NCI-H1436 (cell line): ENCODE results near the gene GPATCH2.
A peak's percentile ranks its signal among the peaks of the same experiment; 100 is the strongest.
"Not testable (repeated sequence)": the region's sequence is repeated elsewhere in the genome, so short reads cannot be mapped to it uniquely, and the experiment has no call there.

Experiments
- DNase-seq: peaks from one replicate; lab custom pipeline; 2025; lab: John Stamatoyannopoulos, UW

GPATCH2 gene

GRCh38 chr1:217525773-217526490, 105.0 kb downstream of the GPATCH2 start:
- DNase-seq: no peak

GRCh38 chr1:217524787-217525520, 105.9 kb downstream of the GPATCH2 start:
- no peak for DNase-seq

GRCh38 chr1:217523921-217524320, 107.0 kb downstream of the GPATCH2 start:
- not testable (repeated sequence) for DNase-seq

- DNase-seq: no peak
Measured at GRCh38 chr1:217522277-217522676, 108.6 kb downstream of the GPATCH2 start.

- no peak for DNase-seq
Measured at GRCh38 chr1:217521317-217521716, 109.6 kb downstream of the GPATCH2 start.

GRCh38 chr1:217506878-217507277, 124.0 kb downstream of the GPATCH2 start:
- peak; percentile 29 for DNase-seq

GRCh38 chr1:217498209-217498608, 132.7 kb downstream of the GPATCH2 start:
- no peak for DNase-seq

- no peak for DNase-seq
Measured at GRCh38 chr1:217495249-217495648, 135.6 kb downstream of the GPATCH2 start.

- no peak for DNase-seq
Measured at GRCh38 chr1:217494767-217495166, 136.1 kb downstream of the GPATCH2 start.

- DNase-seq: peak; percentile 22
Measured at GRCh38 chr1:217493290-217493689, 137.6 kb downstream of the GPATCH2 start.

- DNase-seq: no peak
Measured at GRCh38 chr1:217484871-217485270, 146.0 kb downstream of the GPATCH2 start.

GRCh38 chr1:217482356-217483102, 148.4 kb downstream of the GPATCH2 start:
- DNase-seq: no peak

- no peak for DNase-seq
Measured at GRCh38 chr1:217478450-217478849, 152.4 kb downstream of the GPATCH2 start.

GRCh38 chr1:217472915-217473314, 158.0 kb downstream of the GPATCH2 start:
- DNase-seq: no peak

GRCh38 chr1:217471403-217471802, 159.5 kb downstream of the GPATCH2 start:
- no peak for DNase-seq

- DNase-seq: no peak
Measured at GRCh38 chr1:217469983-217470382, 160.9 kb downstream of the GPATCH2 start.

GRCh38 chr1:217465102-217465501, 165.8 kb downstream of the GPATCH2 start:
- no peak for DNase-seq

- DNase-seq: no peak
Measured at GRCh38 chr1:217462666-217463065, 168.2 kb downstream of the GPATCH2 start.

GRCh38 chr1:217462159-217462558, 168.7 kb downstream of the GPATCH2 start:
- no peak for DNase-seq

- DNase-seq: no peak
Measured at GRCh38 chr1:217457016-217457415, 173.9 kb downstream of the GPATCH2 start.

GRCh38 chr1:217456261-217456660, 174.6 kb downstream of the GPATCH2 start:
- DNase-seq: no peak

- DNase-seq: no peak
Measured at GRCh38 chr1:217453816-217454215, 177.1 kb downstream of the GPATCH2 start.

GRCh38 chr1:217449370-217449769, 181.5 kb downstream of the GPATCH2 start:
- DNase-seq: no peak
